Astrocyte (in vitro differentiated cells and primary cell): ENCODE results near the gene MPRIP. TPM values are rescaled to one million over a fixed set of nuclear protein-coding genes. Genes with fewer than 3 reads are reported as not detected.
A peak's percentile ranks its signal among the peaks of the same experiment; 100 is the strongest.
"Not testable (repeated sequence)": the region's sequence is repeated elsewhere in the genome, so short reads cannot be mapped to it uniquely, and the experiment has no call there.

Source experiments
- DNase-seq: peaks from one replicate; pipeline ENCODE4 v3.0.0-alpha.2; 2010; ENCODE audit warnings: low read depth
- FAIRE-seq: peaks from 2 replicates; lab custom pipeline; 2011; peaks lifted over from hg19 to GRCh38; lab: Jason Lieb, UNC
- H2AFZ ChIP-seq: 2 replicates; pipeline ENCODE4 v1.6.0; 2012; ENCODE audit warnings: low read depth, low read length, inconsistent platforms
- H3K27ac ChIP-seq: 2 replicates; pipeline ENCODE4 v1.5.1; 2011; ENCODE audit warnings: low read depth, low read length, inconsistent platforms
- H3K27me3 ChIP-seq: 2 replicates; pipeline ENCODE4 v1.6.0; 2011; ENCODE audit warnings: low read length, inconsistent platforms; ENCODE audit not compliant: insufficient read depth
- H3K36me3 ChIP-seq: 2 replicates; pipeline ENCODE4 v1.5.1; 2011; ENCODE audit warnings: low read length, inconsistent platforms; ENCODE audit not compliant: insufficient read depth
- H3K4me1 ChIP-seq: 2 replicates; pipeline ENCODE4 v1.5.1; 2011; ENCODE audit warnings: low read length, inconsistent platforms; ENCODE audit not compliant: insufficient read depth
- H3K4me2 ChIP-seq: 2 replicates; pipeline ENCODE4 v1.6.0; 2012; ENCODE audit warnings: low read length, inconsistent platforms
- H3K4me3 ChIP-seq: 2 replicates; pipeline ENCODE4 v1.5.1; 2011; ENCODE audit warnings: low read depth, mild to moderate bottlenecking, low read length, inconsistent platforms; ENCODE audit not compliant: insufficient read depth
- H3K79me2 ChIP-seq: 2 replicates; pipeline ENCODE4 v1.6.0; 2012; ENCODE audit warnings: mild to moderate bottlenecking, low read length, inconsistent platforms; ENCODE audit not compliant: insufficient read depth
- H3K9ac ChIP-seq: 2 replicates; pipeline ENCODE4 v1.6.0; 2012; ENCODE audit warnings: mild to moderate bottlenecking, low read length, inconsistent platforms
- H3K9me3 ChIP-seq: 2 replicates; pipeline ENCODE4 v1.5.1; 2012; ENCODE audit warnings: low read depth, mild to moderate bottlenecking, low read length, inconsistent platforms; ENCODE audit not compliant: insufficient read depth
- H4K20me1 ChIP-seq: 2 replicates; pipeline ENCODE4 v1.6.0; 2012; ENCODE audit warnings: low read length, inconsistent platforms; ENCODE audit not compliant: insufficient read depth
- H3K27ac Mint-ChIP-seq: one replicate; pipeline ENCODE4 v1.8.0; 2021; ENCODE audit warnings: mild to moderate bottlenecking, mixed read lengths; ENCODE audit not compliant: unreplicated experiment
- H3K27me3 Mint-ChIP-seq: one replicate; pipeline ENCODE4 v1.8.0; 2021; ENCODE audit warnings: low read depth, mixed read lengths; ENCODE audit not compliant: unreplicated experiment
- H3K36me3 Mint-ChIP-seq: one replicate; pipeline ENCODE4 v1.8.0; 2021; ENCODE audit warnings: low read depth, mixed read lengths; ENCODE audit not compliant: unreplicated experiment
- H3K4me1 Mint-ChIP-seq: one replicate; pipeline ENCODE4 v1.8.0; 2021; ENCODE audit warnings: low read depth, mixed read lengths; ENCODE audit not compliant: unreplicated experiment
- H3K4me3 Mint-ChIP-seq: one replicate; pipeline ENCODE4 v1.8.0; 2021; ENCODE audit warnings: mild to moderate bottlenecking, moderate library complexity, mixed read lengths; ENCODE audit not compliant: unreplicated experiment
- H3K9me3 Mint-ChIP-seq: one replicate; pipeline ENCODE4 v1.8.0; 2021; ENCODE audit warnings: mild to moderate bottlenecking, mixed read lengths; ENCODE audit not compliant: unreplicated experiment
- EZH2 ChIP-seq: IDR thresholded peaks from 2 replicates; pipeline ENCODE4 v1.6.1; 2012; ENCODE audit warnings: mild to moderate bottlenecking, low read length, inconsistent platforms; ENCODE audit not compliant: insufficient read depth
- total RNA-seq: library from RNA; stranded (reverse); gene quantifications from 2 replicates; pipeline ENCODE4 v1.2.1, GENCODE V29; 2021
- TF ChIP-seq, protein P1 (sequence below): IDR thresholded peaks from 2 replicates; pipeline ENCODE4 v1.5.1; 2011; ENCODE audit warnings: low read depth, mild to moderate bottlenecking, inconsistent platforms, low read length, moderate library complexity; ENCODE audit not compliant: insufficient read depth

The MPRIP gene
- total RNA-seq, 1 donor from 2014 or later = 176 TPM

DNA sequence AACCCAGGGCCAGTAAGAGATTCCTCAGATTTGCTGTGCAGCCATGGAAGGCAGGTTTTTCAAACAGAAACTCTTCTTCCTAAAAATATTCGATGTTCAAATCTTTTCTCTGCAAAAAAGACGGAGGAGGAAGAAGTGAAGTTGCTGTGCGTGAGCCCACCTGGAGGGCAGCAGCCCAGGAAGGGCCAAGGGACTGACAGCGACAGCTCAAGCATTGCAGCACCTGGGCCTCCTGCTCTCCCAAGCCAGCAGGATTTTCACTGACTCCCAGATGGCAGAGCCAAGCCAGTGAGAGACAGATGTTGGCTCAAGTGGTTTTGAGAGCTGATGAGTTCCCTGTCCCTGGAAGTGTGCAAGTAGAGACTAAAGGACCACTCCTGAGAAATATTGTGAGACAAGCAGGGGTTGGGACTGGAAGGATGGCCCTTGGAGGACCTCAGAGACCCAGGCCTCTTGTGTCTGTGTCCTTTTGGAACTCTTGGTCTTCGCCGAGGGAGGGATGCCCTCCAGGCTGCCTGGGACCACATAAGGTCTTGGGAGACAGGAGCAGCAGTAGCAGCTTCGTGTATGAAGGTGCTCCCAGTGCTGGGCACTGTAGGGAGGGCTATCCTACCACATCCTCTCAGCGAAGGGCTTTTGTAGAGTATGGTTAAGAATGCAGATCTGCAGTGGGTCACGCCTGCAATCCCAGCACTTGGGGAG is 41.0 kb upstream of the MPRIP start:
- peaks cover 19% of the 10 kb centered on the region for H3K27me3 Mint-ChIP-seq

GRCh38 chr17:17001874-17002520 is 40.3 kb upstream of the MPRIP start:
- Mint-ChIP-seq H3K9me3 (no peaks in the 10 kb centered on the region), H3K27me3 (peaks cover 16% of the 10 kb centered on the region), H3K4me3 (no peak overlapping the region), H3K36me3 (no peaks in the 10 kb centered on the region), H3K27ac (no peak overlapping the region), H3K4me1 (no peaks in the 10 kb centered on the region)
- Histone ChIP-seq H3K79me2 (no peaks in the 10 kb centered on the region), H3K9ac (no peak overlapping the region), H3K4me2 (peak overlapping the region; percentile 60), H3K27ac (no peak overlapping the region), H4K20me1 (peaks cover 6% of the 10 kb centered on the region), H3K27me3 (no peaks in the 10 kb centered on the region), H3K4me3 (no peak overlapping the region), H2AFZ (no peak overlapping the region), H3K9me3 (no peaks in the 10 kb centered on the region), H3K4me1 (no peaks in the 10 kb centered on the region), H3K36me3 (no peaks in the 10 kb centered on the region)
- TF ChIP-seq, protein P1, sequence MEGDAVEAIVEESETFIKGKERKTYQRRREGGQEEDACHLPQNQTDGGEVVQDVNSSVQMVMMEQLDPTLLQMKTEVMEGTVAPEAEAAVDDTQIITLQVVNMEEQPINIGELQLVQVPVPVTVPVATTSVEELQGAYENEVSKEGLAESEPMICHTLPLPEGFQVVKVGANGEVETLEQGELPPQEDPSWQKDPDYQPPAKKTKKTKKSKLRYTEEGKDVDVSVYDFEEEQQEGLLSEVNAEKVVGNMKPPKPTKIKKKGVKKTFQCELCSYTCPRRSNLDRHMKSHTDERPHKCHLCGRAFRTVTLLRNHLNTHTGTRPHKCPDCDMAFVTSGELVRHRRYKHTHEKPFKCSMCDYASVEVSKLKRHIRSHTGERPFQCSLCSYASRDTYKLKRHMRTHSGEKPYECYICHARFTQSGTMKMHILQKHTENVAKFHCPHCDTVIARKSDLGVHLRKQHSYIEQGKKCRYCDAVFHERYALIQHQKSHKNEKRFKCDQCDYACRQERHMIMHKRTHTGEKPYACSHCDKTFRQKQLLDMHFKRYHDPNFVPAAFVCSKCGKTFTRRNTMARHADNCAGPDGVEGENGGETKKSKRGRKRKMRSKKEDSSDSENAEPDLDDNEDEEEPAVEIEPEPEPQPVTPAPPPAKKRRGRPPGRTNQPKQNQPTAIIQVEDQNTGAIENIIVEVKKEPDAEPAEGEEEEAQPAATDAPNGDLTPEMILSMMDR = peak; percentile 82
- no peak for TF ChIP-seq EZH2
- DNase-seq (no peak), FAIRE-seq (no peak)

More for the DNA sequence above, 41.0 kb upstream of the MPRIP start:
- no peaks in the 10 kb centered on the region for H3K36me3 Mint-ChIP-seq
- H3K9ac ChIP-seq = no peak overlapping the region
- H3K4me3 ChIP-seq = no peak overlapping the region
- no peak overlapping the region for H3K27ac Mint-ChIP-seq
- no peak for TF ChIP-seq EZH2
- TF ChIP-seq, protein P1 = no peak
- H2AFZ ChIP-seq = no peak overlapping the region
- H3K27ac ChIP-seq = no peak overlapping the region
- DNase-seq (no peak), FAIRE-seq (no peak)
- H3K79me2 ChIP-seq = no peaks in the 10 kb centered on the region
- peaks cover 6% of the 10 kb centered on the region for H4K20me1 ChIP-seq
- no peaks in the 10 kb centered on the region for H3K9me3 Mint-ChIP-seq
- no peak overlapping the region for H3K4me2 ChIP-seq
- H3K27me3 ChIP-seq = no peaks in the 10 kb centered on the region
- H3K4me1 ChIP-seq = no peaks in the 10 kb centered on the region
- H3K9me3 ChIP-seq = no peaks in the 10 kb centered on the region
- no peaks in the 10 kb centered on the region for H3K4me1 Mint-ChIP-seq
- no peaks in the 10 kb centered on the region for H3K36me3 ChIP-seq
- H3K4me3 Mint-ChIP-seq = no peak overlapping the region

DNA sequence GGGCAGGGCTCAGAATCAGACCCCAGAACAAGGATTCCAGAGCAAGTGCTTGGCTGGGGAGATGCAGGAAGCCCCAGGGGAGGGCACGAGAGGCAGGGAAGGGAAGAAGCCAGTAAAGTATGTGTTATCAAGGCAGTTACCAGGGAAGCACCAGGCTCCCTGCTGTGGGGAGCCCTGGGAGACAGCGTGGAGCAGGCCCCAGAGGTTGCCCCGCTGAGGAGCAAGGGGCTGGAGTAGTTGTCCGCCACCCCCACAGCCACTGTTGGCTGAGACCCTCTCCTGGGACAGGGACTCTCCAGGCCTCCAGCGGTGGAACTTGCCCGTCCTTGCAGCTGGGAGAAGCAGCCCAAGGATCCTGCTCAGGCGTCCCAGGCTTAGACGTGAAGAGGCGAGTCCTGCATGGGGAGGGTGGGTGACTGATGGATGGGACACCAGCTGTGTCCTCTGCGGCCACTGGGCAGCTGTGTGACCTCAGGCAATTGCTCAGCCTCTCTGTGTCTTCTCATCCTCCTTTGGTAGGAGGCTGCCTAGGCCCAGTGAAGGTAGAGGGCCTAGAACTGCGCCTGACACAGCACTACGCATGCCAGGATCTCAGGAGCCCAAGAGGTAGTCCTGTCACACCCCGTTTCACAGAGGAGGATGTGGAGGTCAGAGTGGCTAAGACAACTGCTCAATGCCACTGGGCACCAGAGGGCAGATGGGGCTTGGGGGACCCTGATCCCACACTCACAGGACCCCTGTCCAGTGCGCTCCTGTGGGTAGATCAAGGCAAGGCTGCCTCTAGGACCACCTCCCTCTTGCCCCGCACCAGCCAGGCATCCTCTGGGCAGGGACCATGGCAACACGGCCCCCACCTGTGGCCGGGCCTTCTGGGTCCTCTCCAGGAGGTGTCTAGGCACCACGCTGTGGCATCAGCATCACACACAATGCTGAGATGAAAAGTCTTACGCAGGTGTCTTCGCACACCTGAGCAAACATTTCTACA is 39.2 kb upstream of the MPRIP start:
- not testable (repeated sequence) for H2AFZ ChIP-seq, H3K36me3 ChIP-seq, H3K4me1 ChIP-seq, FAIRE-seq, H3K4me2 ChIP-seq, H3K4me1 Mint-ChIP-seq, DNase-seq, H3K4me3 Mint-ChIP-seq, H3K9ac ChIP-seq, H3K27ac Mint-ChIP-seq, H3K36me3 Mint-ChIP-seq, H3K9me3 ChIP-seq, H3K27ac ChIP-seq, H3K79me2 ChIP-seq, H3K4me3 ChIP-seq, H4K20me1 ChIP-seq, H3K9me3 Mint-ChIP-seq, H3K27me3 ChIP-seq
- peaks cover 16% of the 10 kb centered on the region for H3K27me3 Mint-ChIP-seq
